ENCODE results near the gene H3-3A.

H3-3A gene

GRCh38 chr1:226100436-226101391 is 38.2 kb downstream of the H3-3A start:
- Histone ChIP-seq H3K4me1 (no peaks in the 10 kb centered on the region), H3K27me3 (no peaks in the 10 kb centered on the region), H3K4me3 (ENCODE audit: low read depth, low read length) (peak overlapping the region; percentile 66), H3K9me3 (no peaks in the 10 kb centered on the region), H3K36me3 (no peaks in the 10 kb centered on the region)
- peak; percentile 63 for DNase-seq
- TF ChIP-seq CTCF (IDR thresholded peaks at IDR 0.05; ENCODE audit: low read depth, low read length) = no peak

GRCh38 chr1:226104671-226105121 is 42.2 kb downstream of the H3-3A start:
- Histone ChIP-seq H3K27me3 (no peaks in the 10 kb centered on the region), H3K4me3 (ENCODE audit: low read depth, low read length) (no peak overlapping the region), H3K4me1 (peaks cover 6% of the 10 kb centered on the region; the same call in 1 of the 2 replicates), H3K36me3 (no peaks in the 10 kb centered on the region), H3K9me3 (no peaks in the 10 kb centered on the region)
- no peak for TF ChIP-seq CTCF (IDR thresholded peaks at IDR 0.05; ENCODE audit: low read depth, low read length)
- DNase-seq = no peak

- Histone ChIP-seq H3K27me3 (no peaks in the 10 kb centered on the region), H3K9me3 (no peaks in the 10 kb centered on the region)
Measured at GRCh38 chr1:226107471-226108460, 45.2 kb downstream of the H3-3A start.

GRCh38 chr1:226108935-226109828 is 46.7 kb downstream of the H3-3A start:
- Histone ChIP-seq H3K27me3 (no peaks in the 10 kb centered on the region), H3K9me3 (no peaks in the 10 kb centered on the region), H3K36me3 (no peaks in the 10 kb centered on the region), H3K4me1 (peaks cover 17% of the 10 kb centered on the region), H3K4me3 (ENCODE audit: low read depth, low read length) (peak overlapping the region; percentile 71)
- DNase-seq = no peak
- TF ChIP-seq CTCF (IDR thresholded peaks at IDR 0.05; ENCODE audit: low read depth, low read length) = no peak

More at GRCh38 chr1:226107471-226108460, 45.2 kb downstream of the H3-3A start:
- no peak overlapping the region for H3K4me3 ChIP-seq (ENCODE audit: low read depth, low read length)
- no peak for TF ChIP-seq CTCF (IDR thresholded peaks at IDR 0.05; ENCODE audit: low read depth, low read length)
- H3K36me3 ChIP-seq = no peaks in the 10 kb centered on the region
- no peak for DNase-seq
- H3K4me1 ChIP-seq = peaks cover 17% of the 10 kb centered on the region

GRCh38 chr1:226109829-226110248 is 47.3 kb downstream of the H3-3A start:
- Histone ChIP-seq H3K4me1 (peaks cover 17% of the 10 kb centered on the region), H3K4me3 (ENCODE audit: low read depth, low read length) (peak overlapping the region; percentile 76), H3K27me3 (no peaks in the 10 kb centered on the region), H3K9me3 (no peaks in the 10 kb centered on the region), H3K36me3 (no peaks in the 10 kb centered on the region)
- TF ChIP-seq CTCF (IDR thresholded peaks at IDR 0.05; ENCODE audit: low read depth, low read length) = peak; percentile 4; the same call in 1 of the 2 replicates
- DNase-seq = peak; percentile 93
